ENCODE data around the gene DOCK9.
"Not testable (repeated sequence)": the region's sequence is repeated elsewhere in the genome, so short reads cannot be mapped to it uniquely, and the experiment has no call there.

Gene DOCK9

DNA sequence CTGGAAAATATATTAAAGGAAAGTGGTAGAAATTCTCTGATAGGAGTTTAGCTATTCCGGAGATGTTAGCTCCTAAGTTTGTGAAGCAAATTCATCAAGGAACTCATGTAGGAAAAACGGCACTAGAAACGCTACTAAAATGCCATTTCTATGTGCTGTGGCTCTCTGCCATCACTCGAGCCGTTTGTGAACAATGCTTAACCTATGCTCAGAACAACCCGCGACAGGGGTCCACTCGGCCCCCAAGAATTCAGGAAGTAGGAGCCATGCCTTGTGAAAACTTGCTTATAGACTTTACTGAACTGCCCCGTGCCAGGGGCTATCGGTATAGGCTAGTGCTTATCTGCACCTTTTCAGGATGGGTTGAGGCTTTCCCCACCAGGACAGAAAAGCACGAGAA is 211.2 kb downstream of the DOCK9 start:
- DNase-seq (ENCODE audit: low read depth) = no peak
- TF ChIP-seq, protein P1, sequence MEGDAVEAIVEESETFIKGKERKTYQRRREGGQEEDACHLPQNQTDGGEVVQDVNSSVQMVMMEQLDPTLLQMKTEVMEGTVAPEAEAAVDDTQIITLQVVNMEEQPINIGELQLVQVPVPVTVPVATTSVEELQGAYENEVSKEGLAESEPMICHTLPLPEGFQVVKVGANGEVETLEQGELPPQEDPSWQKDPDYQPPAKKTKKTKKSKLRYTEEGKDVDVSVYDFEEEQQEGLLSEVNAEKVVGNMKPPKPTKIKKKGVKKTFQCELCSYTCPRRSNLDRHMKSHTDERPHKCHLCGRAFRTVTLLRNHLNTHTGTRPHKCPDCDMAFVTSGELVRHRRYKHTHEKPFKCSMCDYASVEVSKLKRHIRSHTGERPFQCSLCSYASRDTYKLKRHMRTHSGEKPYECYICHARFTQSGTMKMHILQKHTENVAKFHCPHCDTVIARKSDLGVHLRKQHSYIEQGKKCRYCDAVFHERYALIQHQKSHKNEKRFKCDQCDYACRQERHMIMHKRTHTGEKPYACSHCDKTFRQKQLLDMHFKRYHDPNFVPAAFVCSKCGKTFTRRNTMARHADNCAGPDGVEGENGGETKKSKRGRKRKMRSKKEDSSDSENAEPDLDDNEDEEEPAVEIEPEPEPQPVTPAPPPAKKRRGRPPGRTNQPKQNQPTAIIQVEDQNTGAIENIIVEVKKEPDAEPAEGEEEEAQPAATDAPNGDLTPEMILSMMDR (IDR thresholded peaks at IDR 0.05; ENCODE audit: low read depth, low read length, missing control alignments) = no peak
- no peak overlapping the region for H3K4me3 ChIP-seq (ENCODE audit: low read depth, low read length)

DNA sequence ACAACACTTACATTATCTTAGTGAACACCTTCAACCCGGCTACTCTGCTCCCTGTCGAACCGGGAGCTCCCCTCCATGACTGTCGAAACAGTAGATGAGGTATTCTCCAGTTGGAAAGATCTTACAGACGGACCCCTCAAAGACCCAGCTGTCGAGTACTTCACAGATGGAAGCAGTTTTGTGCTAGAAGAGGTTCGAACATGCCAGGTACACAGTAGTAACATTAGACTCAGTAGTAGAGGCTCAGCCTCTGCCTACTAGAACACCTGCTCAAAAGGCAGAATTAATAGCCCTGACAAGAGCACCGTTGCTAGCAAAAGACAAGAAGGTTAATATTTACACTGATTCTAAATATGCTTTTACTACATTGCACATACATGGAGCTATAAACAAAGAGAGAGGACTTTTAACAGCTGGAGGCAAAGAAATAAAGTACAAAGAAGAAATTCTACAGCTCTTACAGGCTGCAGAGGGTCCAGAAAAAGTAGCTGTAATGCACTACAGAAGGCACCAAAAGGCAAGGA is 211.8 kb downstream of the DOCK9 start:
- H3K4me3 ChIP-seq (ENCODE audit: low read depth, low read length) = no peak overlapping the region
- DNase-seq (ENCODE audit: low read depth) = no peak
- TF ChIP-seq, protein P1 (IDR thresholded peaks at IDR 0.05; ENCODE audit: low read depth, low read length, missing control alignments) = no peak

DNA sequence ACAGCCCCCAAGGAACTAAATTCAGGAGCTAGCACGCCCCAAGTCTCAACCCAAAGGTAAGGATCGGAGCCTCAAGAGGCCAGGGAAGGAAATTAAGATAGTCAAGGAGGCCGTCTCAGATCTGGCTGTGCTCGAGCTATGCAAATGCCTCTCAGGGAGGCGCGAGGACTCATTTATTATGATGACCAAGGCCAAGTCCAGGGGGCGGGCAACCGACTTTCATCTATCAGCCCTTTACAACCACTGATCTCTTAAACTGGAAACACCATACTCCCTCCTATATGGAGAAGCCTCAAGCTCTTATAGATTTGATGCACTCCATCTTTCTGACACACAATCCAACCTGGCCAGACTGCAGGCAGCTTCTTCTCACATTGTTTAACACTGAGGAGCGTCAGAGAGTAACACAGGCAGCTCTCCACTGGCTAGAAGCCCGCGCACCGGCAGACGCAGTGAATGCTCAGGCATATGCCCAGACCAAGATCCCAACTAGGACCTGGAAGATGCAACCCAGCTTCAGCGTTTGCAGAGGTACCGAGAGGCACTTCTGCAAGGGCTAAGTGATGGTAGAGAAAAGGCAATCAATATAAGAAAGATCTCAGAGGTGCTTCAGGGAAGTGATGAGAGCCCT is 215.8 kb downstream of the DOCK9 start:
- TF ChIP-seq, protein P1 (IDR thresholded peaks at IDR 0.05; ENCODE audit: low read depth, low read length, missing control alignments) = no peak
- no peak overlapping the region; the same call in 1 of the 2 replicates for H3K4me3 ChIP-seq (ENCODE audit: low read depth, low read length)
- DNase-seq (ENCODE audit: low read depth) = no peak

DNA sequence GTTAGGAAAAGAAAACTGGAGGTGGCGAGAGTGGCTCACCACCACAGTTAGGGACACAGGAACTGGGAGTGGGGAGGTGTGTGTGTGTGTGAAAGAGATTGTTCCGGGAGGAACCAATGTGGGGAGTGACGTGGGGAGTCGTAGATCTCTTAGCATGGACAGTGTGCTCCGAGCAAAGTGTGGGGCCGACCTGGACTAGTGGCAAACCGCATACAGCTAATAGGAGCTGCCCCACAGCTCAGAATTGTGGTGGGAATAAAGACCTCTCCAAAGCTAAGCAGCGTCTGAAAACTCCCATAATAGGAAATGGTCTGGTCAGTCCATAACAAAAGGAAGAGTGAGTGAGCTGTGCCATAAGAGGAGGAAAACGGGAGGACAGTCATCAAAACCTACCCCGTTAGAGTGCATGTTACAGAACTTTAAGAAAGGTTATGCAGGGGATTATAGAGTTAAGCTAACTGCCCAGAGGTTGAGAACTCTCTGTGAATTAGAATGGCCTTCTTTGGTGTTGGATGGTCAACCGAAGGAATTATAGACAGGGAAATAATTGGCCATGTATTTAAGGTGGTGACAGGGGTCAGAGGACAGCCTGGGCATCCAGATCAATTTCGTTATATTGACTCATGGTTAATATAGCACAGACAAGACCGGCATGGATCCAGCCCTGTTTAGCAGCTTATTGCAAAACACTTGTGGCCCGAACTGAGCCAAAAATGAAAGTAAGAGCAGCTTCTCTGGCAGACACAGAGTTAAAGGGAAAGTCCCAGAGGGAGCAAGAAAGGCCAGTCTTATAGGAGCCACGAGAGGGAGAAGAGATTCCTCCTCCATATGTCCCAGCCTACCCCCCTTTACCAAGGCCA is 216.5 kb downstream of the DOCK9 start:
- no peak for DNase-seq (ENCODE audit: low read depth)
- TF ChIP-seq, protein P1 (IDR thresholded peaks at IDR 0.05; ENCODE audit: low read depth, low read length, missing control alignments) = no peak
- H3K4me3 ChIP-seq (ENCODE audit: low read depth, low read length) = no peak overlapping the region; the same call in 1 of the 2 replicates

DNA sequence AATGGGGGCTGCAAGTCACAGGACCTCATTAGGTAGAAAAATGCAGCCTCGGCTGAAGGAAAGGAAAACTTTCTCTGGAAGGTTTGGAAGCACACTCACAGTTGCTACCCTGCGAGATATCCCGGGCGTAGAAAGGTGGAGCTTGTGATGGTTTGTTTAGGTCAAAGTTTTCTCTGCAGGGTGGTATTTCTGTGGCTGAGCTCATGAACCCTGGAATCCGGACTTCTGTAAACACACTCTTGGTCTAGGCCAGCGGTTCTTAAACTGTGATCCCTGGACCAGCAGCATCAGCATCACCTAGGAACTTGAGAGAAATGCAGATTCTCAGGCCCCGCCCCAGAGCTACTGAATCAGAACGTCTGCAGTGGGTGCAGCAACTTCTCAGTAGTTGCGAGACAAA is 222.1 kb downstream of the DOCK9 start:
- no peak for DNase-seq (ENCODE audit: low read depth)
- H3K4me3 ChIP-seq (ENCODE audit: low read depth, low read length) = no peak overlapping the region
- TF ChIP-seq, protein P1 (IDR thresholded peaks at IDR 0.05; ENCODE audit: low read depth, low read length, missing control alignments) = no peak

DNA sequence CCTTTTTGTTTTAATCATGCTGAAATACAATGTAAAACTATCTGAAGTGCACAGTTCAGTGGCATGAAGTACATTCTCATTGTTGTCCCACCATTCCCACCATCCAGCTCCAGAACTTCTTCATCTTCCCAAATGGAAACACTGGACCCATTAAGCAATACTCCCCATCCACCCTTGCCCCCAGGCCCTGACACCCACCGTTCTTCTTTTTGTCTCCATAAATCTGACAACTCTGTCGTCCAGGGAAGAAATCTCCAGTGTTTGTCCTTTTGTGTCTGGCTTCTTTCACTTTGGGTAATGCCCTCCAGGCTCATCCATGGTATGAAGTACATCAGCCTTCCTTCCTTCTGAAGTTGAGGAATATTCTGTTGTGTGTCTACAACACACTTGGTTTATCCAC is 222.7 kb downstream of the DOCK9 start:
- no peak overlapping the region for H3K4me3 ChIP-seq (ENCODE audit: low read depth, low read length)
- DNase-seq (ENCODE audit: low read depth) = no peak
- TF ChIP-seq, protein P1 (IDR thresholded peaks at IDR 0.05; ENCODE audit: low read depth, low read length, missing control alignments) = no peak

DNA sequence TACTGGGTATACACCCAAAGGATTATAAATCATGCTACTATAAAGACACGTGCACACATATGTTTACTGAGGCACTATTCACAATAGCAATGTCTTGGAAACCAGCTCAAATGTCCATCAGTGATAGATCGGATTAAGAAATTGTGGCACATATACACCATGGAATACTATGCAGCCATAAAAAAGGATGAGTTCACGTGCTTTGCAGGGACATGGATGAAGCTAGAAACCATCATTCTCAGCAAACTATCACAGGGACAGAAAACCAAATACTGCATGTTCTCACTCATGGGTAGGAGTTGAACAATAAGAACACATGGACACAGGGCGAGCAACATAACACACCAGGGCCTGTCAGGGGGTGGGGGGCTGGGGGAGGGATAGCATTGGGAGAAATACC is 223.4 kb downstream of the DOCK9 start:
- not testable (repeated sequence) for DNase-seq (ENCODE audit: low read depth); H3K4me3 ChIP-seq (ENCODE audit: low read depth, low read length)
